Cortex of kidney (tissue), 1 donor: ENCODE results near the gene GPR155.
"Not testable (repeated sequence)": the region's sequence is repeated elsewhere in the genome, so short reads cannot be mapped to it uniquely, and the experiment has no call there.

Experiments used
- DNase-seq: peaks from one replicate; lab custom pipeline; 2025; lab: John Stamatoyannopoulos, UW

The GPR155 gene

DNA sequence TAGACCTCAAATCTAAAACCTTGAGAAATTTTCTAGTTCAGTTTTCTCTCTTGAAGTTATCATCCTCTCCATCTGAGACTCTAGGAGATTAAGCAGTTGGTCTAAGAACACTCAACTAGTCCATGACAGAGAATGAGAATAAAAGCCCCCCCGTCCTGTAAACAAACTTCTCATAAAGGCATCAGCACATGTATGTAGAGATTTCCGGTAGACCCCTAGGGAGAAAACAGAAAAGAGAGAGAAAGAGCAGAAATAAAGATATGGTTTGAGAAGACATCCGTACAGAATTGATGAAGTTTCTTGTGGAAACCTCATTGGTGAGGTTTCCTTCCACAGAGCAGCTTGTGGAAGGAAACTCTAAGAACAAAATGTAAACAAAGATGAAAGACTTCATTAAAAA is 3.2 kb upstream of the GPR155 start:
- no peak for DNase-seq

DNA sequence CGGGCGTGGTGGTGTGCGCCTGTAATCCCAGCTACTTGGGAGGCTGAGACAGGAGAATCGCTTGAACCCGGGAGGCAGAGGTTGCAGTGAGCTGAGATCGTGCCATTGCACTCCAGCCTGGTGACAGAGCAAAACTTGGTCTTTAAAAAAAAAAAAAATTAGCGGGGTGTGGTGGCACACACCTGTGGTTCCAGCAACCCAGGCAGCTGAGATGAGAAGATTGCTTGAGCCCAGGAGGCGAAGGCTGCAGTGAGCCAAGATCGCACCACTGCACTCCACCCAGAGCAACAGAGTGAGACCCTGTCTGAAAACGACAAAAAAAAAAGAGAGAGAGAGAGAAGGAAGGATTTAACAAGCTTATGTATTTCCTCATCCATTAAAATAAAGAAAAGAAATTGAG is 2.7 kb upstream of the GPR155 start:
- not testable (repeated sequence) for DNase-seq

- DNase-seq: no peak
These were observed 962 bp upstream of the GPR155 start for GRCh38 chr2:174487820-174488162.

DNA sequence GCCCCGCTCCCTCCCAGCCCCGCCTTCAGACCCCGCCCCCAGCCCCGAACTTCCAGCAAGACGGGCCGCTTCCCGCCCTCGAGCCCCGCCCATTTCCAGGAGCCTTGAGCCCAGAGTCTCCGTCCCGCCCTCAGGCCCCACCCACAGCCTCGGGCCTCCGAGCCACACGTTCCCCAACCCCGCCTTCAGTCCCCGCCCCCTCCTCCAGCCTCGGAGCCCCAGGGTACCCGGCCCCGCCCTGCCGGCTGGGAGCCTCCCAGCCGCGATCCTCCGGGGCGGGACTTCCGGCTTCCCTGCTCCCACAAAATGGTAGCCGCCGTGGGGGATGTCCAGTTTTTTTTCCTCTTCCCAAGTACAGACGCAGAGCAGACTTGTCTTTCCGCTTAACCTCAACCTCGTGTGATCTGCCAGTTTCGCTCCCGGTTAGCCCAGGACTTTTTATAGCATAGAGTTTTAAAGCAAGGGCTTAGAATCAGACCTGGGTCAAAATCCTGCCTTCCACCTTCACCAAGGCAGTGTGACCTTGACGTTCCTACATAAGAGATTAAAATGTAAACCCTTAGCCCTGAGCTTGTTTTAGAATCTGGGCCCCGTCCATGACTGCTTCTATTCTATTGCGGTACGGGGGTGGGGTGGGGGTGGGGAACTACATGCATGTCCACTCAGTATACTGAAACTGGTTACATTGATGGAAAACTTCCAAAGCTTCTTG is 435 bp upstream of the GPR155 start:
- peak; percentile 22 for DNase-seq

GRCh38 chr2:174485788-174486562 is 854 bp downstream of the GPR155 start:
- DNase-seq: no peak

DNA sequence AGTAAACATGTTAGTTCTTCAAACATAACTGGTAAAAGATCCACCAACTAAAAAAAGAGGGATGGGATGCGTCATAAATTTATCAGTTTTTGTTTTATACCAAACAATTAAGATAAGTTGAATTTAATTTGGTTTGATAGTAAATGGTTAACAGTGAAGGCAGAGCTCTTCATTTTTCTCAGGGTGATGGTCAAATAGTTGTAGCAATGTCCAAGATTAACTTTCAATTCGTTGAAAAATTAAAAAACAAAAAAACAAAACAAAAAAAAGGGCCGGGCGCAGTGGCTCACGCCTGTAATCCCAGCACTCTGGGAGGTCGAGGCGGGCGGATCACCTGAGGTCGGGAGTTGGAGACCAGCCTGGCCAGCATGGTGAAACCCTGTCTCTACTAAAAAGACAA is 1.8 kb downstream of the GPR155 start:
- not testable (repeated sequence) for DNase-seq

DNA sequence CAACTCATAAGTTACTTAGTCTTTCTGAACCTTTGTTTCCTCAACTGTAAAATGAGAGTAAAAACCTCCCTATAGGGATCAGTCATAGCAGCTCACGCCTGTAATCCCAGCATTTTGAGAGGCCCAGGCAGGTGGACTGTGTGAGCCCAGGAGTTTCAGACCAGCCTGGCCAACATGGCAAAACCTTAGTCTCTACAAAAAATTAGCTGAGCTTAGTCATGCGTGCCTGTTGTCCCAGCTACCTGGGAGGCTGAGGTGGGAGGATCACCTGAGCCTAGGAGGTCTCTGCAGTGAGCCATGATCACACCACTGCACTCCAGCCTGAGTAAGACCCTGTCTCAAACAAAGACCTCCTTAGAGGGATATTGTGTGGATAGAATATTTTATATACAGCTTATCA is 2.3 kb downstream of the GPR155 start:
- no peak for DNase-seq

- no peak for DNase-seq
These were observed 4.0 kb downstream of the GPR155 start for GRCh38 chr2:174482854-174483253.

DNA sequence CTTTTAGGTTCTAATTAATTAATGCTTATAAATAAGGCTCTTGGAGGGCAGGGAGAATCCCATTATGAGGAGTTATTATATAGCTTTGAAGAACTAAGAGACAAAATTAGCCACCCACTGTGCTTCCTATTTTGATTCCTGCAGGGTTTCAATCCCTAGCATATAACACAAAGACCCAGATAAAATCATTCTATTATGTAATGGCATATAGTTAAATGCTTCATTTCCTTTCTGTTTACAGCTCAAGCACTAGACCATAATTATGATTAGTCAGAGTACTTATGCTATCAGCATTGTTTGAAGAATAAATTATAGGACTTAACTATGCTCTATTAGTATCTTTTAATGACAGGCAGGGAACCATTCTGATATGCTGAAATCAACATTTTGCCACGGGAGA is 9.1 kb downstream of the GPR155 start:
- DNase-seq: no peak

DNA sequence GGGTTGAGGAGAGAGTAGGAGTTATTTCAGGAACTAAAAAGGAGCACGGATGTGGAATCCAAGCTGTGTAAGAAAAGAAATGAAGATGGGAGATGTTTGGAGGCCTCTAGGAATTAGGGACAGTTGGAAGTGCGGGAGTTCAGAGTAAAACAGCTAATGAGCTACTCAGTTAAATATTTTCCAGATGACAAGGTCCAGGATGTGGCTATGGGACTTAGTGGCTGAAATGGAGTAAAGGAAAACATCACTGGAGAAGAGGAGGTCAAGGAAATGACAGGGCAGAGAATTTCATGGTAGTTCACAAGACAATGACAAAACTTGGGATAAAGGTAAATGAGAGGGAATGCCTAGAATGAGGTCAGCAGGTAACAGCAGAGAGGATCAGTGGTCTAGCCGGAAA is 13.0 kb downstream of the GPR155 start:
- DNase-seq: no peak

GRCh38 chr2:174465327-174465726 is 21.5 kb downstream of the GPR155 start:
- DNase-seq: no peak

DNA sequence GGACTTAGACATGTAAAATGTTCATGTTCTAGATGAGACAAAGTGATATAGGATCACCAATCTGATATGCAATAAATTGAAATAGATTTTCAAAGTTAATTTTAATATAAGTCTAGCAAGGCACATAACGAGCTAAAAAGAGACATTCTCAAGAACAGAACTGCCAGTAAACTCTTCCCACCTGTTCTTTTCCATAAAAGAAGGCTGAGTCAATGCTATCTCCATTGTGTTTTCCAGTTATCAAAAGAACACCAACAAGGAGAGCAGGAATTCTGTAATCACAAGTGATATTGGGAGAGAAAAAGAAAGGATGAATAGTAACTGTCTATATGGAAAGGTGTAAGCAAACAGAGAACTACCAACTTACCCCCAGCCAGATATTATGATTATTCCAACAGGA is 25.6 kb downstream of the GPR155 start:
- no peak for DNase-seq

DNA sequence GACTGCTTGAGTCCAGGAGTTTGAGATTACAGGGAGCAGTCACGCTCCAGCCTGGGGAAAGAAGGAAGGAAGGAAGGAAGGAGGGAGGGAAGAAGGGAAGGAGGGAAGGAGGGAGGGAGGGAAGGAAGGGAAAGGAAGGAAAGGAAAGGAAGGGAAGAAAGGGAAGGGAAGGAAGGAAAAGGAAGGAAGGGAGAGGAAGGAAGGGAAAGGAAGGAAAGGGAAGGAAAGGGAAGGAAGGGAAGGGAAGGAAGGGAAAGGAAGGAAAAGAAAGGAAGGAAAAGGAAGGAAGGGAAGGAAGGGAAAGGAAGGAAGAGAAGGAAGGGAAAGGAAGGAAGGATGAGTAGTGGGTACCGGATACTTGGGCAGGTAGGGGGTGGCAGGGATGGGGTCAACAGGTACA is 32.3 kb downstream of the GPR155 start:
- no peak for DNase-seq

- no peak for DNase-seq
These were observed 36.6 kb downstream of the GPR155 start for GRCh38 chr2:174450021-174450816.

- DNase-seq: no peak
These were observed 37.8 kb downstream of the GPR155 start for GRCh38 chr2:174449033-174449432.

DNA sequence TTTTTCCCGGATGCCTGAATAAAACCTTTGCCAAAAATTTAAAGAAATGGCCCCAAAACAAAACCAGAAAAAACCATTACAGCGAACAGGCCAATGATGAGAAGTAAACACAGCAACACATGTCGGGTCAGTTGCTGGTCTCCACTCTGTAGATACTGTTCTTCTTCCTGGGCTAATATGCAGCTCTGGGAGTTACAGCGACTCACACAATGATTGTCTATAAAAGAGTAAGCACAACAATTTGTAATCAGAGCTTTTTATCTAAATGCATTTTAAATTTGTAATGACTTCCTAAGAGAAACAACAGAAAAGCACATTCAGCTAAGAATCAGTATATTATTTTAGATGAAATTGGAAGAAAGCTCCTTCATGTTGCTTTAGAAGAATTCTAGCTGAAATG is 40.3 kb downstream of the GPR155 start:
- no peak for DNase-seq

DNA sequence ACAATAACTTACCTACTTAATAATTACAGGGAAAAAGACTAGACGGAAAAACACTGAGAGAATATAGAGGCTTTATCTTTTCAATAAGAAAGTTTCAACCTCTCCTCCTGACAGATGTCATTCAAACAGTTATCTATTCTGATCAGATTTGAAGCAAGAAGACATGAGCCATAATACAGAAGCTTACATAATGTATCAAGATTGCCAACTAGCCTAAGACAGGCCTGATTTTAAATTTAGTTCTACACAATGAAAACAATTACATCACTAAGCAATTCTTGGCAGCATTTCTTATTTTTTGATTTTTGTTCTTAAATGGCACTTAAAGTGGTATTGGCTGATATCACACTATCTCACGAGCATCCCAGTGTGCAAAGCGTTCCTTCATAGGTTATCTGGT is 41.6 kb downstream of the GPR155 start:
- no peak for DNase-seq

DNA sequence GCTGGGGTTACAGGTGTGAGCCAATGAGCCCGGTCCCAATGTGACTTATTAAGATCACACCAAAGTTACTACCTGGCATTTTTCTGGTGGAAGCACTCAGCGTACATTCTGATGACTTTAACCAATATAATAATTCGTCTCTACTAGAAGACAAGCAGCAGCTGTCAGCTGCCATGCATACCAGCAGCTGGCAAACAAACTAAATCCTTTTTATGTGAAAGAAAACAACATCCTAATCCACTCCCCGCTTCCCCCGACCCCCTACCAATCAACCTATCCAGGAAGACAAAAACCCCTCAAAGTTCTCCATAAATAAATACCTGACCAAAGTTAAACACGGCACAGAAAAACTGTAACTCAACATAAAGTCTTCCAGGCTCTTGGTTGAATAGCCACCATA is 42.1 kb downstream of the GPR155 start:
- no peak for DNase-seq

GRCh38 chr2:174442546-174443510 is 44.0 kb downstream of the GPR155 start:
- no peak for DNase-seq

DNA sequence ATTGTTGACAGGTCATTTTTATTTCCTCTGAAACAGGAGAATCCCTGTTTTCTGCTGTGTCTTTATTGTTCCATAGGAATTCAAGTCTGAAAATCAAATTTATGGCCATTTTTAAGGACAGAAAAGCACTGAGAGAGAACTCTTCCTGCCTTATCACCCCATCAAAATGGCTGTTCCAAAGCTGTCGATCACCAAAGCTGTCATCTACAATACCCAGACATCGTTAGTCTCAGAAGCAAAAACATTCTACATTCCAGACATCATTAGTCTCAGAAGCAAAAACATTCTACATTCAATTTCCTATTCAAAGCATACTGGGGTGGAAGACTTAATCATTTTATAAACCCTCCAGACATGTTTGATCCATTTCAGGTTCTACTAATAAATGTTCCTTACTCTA is 46.9 kb downstream of the GPR155 start:
- DNase-seq: no peak

GRCh38 chr2:174439323-174439722 is 47.5 kb downstream of the GPR155 start:
- DNase-seq: no peak
